ENCODE measurements around the gene LRTM1.

LRTM1 gene

DNA sequence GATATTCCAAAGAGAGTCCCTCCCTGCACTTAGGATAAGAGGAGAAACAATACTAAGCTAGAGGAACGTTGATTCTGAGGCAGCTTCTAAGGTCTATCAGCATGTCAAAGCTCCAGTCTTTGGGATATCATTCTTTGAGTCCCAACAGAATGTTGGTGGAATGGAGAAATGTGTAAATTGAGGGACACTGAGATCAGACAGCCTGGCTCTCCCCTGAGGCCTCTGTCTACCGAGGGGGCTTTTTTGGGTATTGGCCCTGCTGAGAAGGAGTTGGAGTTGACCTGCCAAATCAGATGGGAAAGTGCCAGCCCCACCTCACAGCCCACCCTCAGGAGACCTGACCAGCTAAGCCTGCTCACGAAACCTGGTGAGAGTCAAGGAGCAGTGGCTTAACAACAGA is 27.6 kb upstream of the LRTM1 start:
- Mint-ChIP-seq H3K4me1 (ENCODE audit: low read depth) (no peaks in the 10 kb centered on the region), H3K27ac (no peak overlapping the region), H3K27me3 (ENCODE audit: low read depth) (no peaks in the 10 kb centered on the region), H3K9me3 (no peaks in the 10 kb centered on the region), H3K36me3 (ENCODE audit: low read depth) (no peaks in the 10 kb centered on the region), H3K4me3 (no peak overlapping the region)
- DNase-seq (ENCODE audit: low spot score) = no peak

GRCh38 chr3:54954521-54954920 is 26.7 kb upstream of the LRTM1 start:
- Mint-ChIP-seq H3K4me3 (no peak overlapping the region), H3K9me3 (no peaks in the 10 kb centered on the region), H3K36me3 (ENCODE audit: low read depth) (no peaks in the 10 kb centered on the region), H3K27me3 (ENCODE audit: low read depth) (no peaks in the 10 kb centered on the region), H3K4me1 (ENCODE audit: low read depth) (no peaks in the 10 kb centered on the region), H3K27ac (no peak overlapping the region)
- DNase-seq (ENCODE audit: low spot score) = no peak

- Mint-ChIP-seq H3K27ac (no peak overlapping the region), H3K9me3 (no peaks in the 10 kb centered on the region), H3K4me1 (ENCODE audit: low read depth) (no peaks in the 10 kb centered on the region)
These were observed 26.2 kb upstream of the LRTM1 start for GRCh38 chr3:54954022-54954421.

DNA sequence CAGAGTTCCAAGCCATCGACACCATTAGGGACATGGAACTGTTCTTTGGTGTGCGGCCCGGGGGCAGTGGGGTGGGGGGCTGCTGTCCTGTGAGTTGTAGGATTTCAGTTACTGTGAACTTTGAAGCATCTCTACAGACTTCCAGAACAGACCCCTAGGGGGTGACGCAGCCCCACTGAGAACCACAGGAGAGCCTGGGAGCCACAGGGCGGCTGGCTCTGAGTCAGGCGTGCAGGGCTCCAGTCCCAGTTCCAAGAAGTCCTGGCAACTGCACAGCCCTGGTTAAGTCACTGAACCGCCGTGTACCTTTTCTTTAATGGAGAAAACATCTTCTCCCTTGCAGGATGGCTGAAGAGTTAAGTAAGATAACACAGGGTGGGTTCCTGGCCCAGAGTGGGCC is 23.5 kb upstream of the LRTM1 start:
- Mint-ChIP-seq H3K27me3 (ENCODE audit: low read depth) (peaks cover 2% of the 10 kb centered on the region), H3K4me1 (ENCODE audit: low read depth) (no peaks in the 10 kb centered on the region), H3K9me3 (no peaks in the 10 kb centered on the region), H3K27ac (no peak overlapping the region), H3K36me3 (ENCODE audit: low read depth) (no peaks in the 10 kb centered on the region), H3K4me3 (no peak overlapping the region)
- no peak for DNase-seq (ENCODE audit: low spot score)

More at GRCh38 chr3:54954022-54954421, 26.2 kb upstream of the LRTM1 start:
- Mint-ChIP-seq H3K36me3 (ENCODE audit: low read depth) (no peaks in the 10 kb centered on the region), H3K4me3 (no peak overlapping the region), H3K27me3 (ENCODE audit: low read depth) (no peaks in the 10 kb centered on the region)
- DNase-seq (ENCODE audit: low spot score) = no peak

DNA sequence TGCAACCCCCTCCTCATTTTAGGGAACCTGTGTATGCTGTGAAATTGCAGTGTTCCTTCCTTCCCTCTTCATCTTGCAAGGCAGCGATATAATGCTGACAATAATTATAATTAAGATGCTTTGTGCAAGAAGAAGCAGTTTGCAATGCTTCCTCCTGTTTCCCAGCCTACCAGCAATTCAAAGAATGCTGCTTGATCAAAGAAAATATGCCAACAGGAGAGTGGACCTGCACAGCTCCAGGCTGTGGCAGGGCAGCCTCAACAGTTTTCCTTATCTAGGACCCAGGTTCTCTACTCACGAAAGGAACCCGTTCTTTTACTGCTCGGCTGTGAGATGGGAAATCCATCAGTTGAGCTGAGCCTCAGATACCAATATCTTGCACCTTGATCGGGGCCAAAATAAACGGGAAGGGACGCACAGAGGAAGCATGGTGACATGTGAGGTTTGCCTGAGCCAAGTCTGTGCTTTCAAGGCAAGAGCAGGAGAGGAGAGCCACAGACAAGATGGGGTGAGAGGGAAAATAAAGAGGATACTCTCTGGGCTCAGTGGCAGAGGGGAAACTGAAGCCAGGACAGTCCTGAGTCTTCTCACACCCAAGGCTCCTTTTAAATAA is 22.6 kb upstream of the LRTM1 start:
- no peak overlapping the region for H3K4me3 Mint-ChIP-seq
- H3K9me3 Mint-ChIP-seq = no peaks in the 10 kb centered on the region
- peaks cover 2% of the 10 kb centered on the region for H3K27me3 Mint-ChIP-seq (ENCODE audit: low read depth)
- H3K27ac Mint-ChIP-seq = no peak overlapping the region
- H3K36me3 Mint-ChIP-seq (ENCODE audit: low read depth) = no peaks in the 10 kb centered on the region
- no peaks in the 10 kb centered on the region for H3K4me1 Mint-ChIP-seq (ENCODE audit: low read depth)
- DNase-seq (ENCODE audit: low spot score) = no peak

- Mint-ChIP-seq H3K27me3 (ENCODE audit: low read depth) (peaks cover 2% of the 10 kb centered on the region), H3K4me3 (no peak overlapping the region), H3K9me3 (no peaks in the 10 kb centered on the region), H3K4me1 (ENCODE audit: low read depth) (no peaks in the 10 kb centered on the region), H3K27ac (no peak overlapping the region), H3K36me3 (ENCODE audit: low read depth) (no peaks in the 10 kb centered on the region)
- DNase-seq (ENCODE audit: low spot score) = no peak
These were observed 21.7 kb upstream of the LRTM1 start for GRCh38 chr3:54949491-54950044.

- Mint-ChIP-seq H3K4me1 (ENCODE audit: low read depth) (no peaks in the 10 kb centered on the region), H3K36me3 (ENCODE audit: low read depth) (no peaks in the 10 kb centered on the region), H3K4me3 (no peak overlapping the region), H3K9me3 (no peaks in the 10 kb centered on the region), H3K27me3 (ENCODE audit: low read depth) (no peaks in the 10 kb centered on the region), H3K27ac (no peak overlapping the region)
- no peak for DNase-seq (ENCODE audit: low spot score)
These were observed 14.0 kb upstream of the LRTM1 start for GRCh38 chr3:54941690-54942362.

DNA sequence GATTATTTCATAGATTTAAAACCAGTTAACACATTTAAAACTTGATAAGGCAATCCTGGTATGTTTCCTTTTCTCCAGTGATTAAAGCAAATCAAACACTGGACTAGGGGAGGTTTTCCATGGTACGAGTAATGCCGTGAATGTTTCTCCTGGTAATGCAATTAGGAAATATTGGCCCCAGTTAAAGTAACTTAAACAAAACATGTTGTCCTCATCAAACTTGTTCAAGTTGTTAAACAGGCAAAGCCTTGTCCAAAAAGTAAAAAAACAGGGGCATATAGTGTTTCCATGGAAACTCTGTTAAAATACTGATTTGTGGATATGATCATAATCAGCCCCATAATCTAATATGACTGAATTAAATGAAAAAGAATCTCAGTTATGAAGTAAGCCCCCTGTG is 13.1 kb upstream of the LRTM1 start:
- DNase-seq (ENCODE audit: low spot score) = no peak
- H3K4me3 Mint-ChIP-seq = no peak overlapping the region
- no peaks in the 10 kb centered on the region for H3K36me3 Mint-ChIP-seq (ENCODE audit: low read depth)
- H3K27me3 Mint-ChIP-seq (ENCODE audit: low read depth) = no peaks in the 10 kb centered on the region
- H3K4me1 Mint-ChIP-seq (ENCODE audit: low read depth) = no peaks in the 10 kb centered on the region
- no peak overlapping the region for H3K27ac Mint-ChIP-seq
- no peaks in the 10 kb centered on the region for H3K9me3 Mint-ChIP-seq

GRCh38 chr3:54939557-54940300 is 11.9 kb upstream of the LRTM1 start:
- no peak for DNase-seq (ENCODE audit: low spot score)
- H3K9me3 Mint-ChIP-seq = no peaks in the 10 kb centered on the region
- no peak overlapping the region for H3K4me3 Mint-ChIP-seq

GRCh38 chr3:54936561-54936960 is 8.7 kb upstream of the LRTM1 start:
- DNase-seq (ENCODE audit: low spot score) = no peak
- no peaks in the 10 kb centered on the region for H3K9me3 Mint-ChIP-seq
- no peak overlapping the region for H3K27ac Mint-ChIP-seq
- H3K4me3 Mint-ChIP-seq = no peak overlapping the region
- no peaks in the 10 kb centered on the region for H3K36me3 Mint-ChIP-seq (ENCODE audit: low read depth)
- H3K27me3 Mint-ChIP-seq (ENCODE audit: low read depth) = no peaks in the 10 kb centered on the region
- no peaks in the 10 kb centered on the region for H3K4me1 Mint-ChIP-seq (ENCODE audit: low read depth)

More at GRCh38 chr3:54939557-54940300, 11.9 kb upstream of the LRTM1 start:
- Mint-ChIP-seq H3K4me1 (ENCODE audit: low read depth) (no peaks in the 10 kb centered on the region), H3K36me3 (ENCODE audit: low read depth) (no peaks in the 10 kb centered on the region), H3K27me3 (ENCODE audit: low read depth) (no peaks in the 10 kb centered on the region), H3K27ac (no peak overlapping the region)

DNA sequence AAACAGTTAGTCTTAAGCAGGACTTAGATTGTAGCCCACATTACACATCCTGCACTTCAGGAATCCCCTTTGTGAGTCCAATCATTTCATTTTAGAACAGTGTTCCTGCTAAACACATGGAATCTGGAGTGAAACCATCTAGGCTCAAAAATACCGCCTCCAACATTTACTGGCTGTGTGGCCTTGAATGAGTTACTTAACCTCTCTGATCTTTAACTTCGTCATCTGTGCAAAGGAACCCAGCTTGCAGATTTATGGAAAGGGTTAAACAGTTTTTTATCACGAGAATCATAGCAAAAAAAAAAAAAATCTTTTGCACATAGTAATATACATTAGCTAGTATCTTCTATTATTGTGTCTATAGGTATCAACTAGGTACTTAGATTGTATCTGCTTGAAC is 8.0 kb upstream of the LRTM1 start:
- DNase-seq (ENCODE audit: low spot score) = no peak
- no peaks in the 10 kb centered on the region for H3K9me3 Mint-ChIP-seq
- no peaks in the 10 kb centered on the region for H3K27me3 Mint-ChIP-seq (ENCODE audit: low read depth)
- H3K4me3 Mint-ChIP-seq = no peak overlapping the region
- no peaks in the 10 kb centered on the region for H3K4me1 Mint-ChIP-seq (ENCODE audit: low read depth)
- no peaks in the 10 kb centered on the region for H3K36me3 Mint-ChIP-seq (ENCODE audit: low read depth)
- H3K27ac Mint-ChIP-seq = no peak overlapping the region

DNA sequence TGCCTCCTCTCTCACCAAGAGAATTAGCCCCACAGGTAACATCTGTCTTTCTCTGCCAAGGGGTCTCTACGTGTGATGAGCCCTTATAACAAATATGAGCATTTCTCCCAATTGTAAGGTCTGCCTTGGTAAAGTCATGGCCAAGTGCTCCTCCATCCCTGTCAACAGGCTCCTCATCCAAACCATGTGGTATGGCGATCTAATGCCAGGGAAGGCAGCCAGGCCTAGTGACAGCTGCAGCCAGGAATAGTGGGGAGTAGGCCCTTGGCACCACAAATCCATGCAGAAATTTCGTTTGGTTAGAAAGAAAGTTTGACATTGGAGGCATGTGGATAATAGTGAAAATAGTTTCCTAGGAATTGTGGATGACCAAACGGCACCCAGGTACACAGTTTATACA is 4.7 kb upstream of the LRTM1 start:
- H3K27me3 Mint-ChIP-seq (ENCODE audit: low read depth) = no peaks in the 10 kb centered on the region

GRCh38 chr3:54931182-54931581 is 3.3 kb upstream of the LRTM1 start:
- Mint-ChIP-seq H3K9me3 (no peaks in the 10 kb centered on the region), H3K4me3 (no peak overlapping the region), H3K36me3 (ENCODE audit: low read depth) (no peaks in the 10 kb centered on the region), H3K27ac (no peak overlapping the region), H3K27me3 (ENCODE audit: low read depth) (no peaks in the 10 kb centered on the region), H3K4me1 (ENCODE audit: low read depth) (no peaks in the 10 kb centered on the region)
- DNase-seq (ENCODE audit: low spot score) = no peak

More for the DNA sequence above, 4.7 kb upstream of the LRTM1 start:
- H3K4me3 Mint-ChIP-seq = no peak overlapping the region
- no peaks in the 10 kb centered on the region for H3K9me3 Mint-ChIP-seq
- H3K4me1 Mint-ChIP-seq (ENCODE audit: low read depth) = no peaks in the 10 kb centered on the region
- no peak for DNase-seq (ENCODE audit: low spot score)
- no peaks in the 10 kb centered on the region for H3K36me3 Mint-ChIP-seq (ENCODE audit: low read depth)
- H3K27ac Mint-ChIP-seq = no peak overlapping the region

DNA sequence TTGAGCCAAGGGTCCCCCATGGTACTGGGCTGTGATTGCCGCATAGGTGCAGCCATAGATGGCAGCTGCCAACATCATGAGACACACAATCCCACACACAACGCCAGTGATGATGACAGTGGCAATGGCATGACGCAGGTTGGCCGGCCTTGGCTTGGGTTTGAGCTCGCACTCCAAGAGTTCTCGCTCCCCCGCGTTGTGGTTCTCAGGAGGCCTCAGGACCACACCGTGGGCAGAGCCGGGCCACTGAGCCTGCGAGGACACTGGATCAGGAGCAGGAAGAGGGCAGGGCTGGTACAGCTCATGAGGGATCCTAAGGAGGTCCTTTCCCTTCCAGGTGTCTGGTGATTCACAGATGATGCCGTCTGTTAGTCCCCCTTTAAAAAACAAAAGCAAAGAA is 9.3 kb downstream of the LRTM1 start:
- Mint-ChIP-seq H3K27me3 (ENCODE audit: low read depth) (no peaks in the 10 kb centered on the region), H3K27ac (no peak overlapping the region), H3K4me1 (ENCODE audit: low read depth) (no peaks in the 10 kb centered on the region), H3K9me3 (no peaks in the 10 kb centered on the region), H3K4me3 (no peak overlapping the region), H3K36me3 (ENCODE audit: low read depth) (no peaks in the 10 kb centered on the region)
- no peak for DNase-seq (ENCODE audit: low spot score)

Measured in T-helper 2 cell treated with Interferon-gamma antibody and Interleukin-4, amounts not matched to agents 5 μg/mL and 100 μg/mL, for 36 hours (primary cell).